ENCODE measurements around the gene ARF5.

ARF5 gene

DNA sequence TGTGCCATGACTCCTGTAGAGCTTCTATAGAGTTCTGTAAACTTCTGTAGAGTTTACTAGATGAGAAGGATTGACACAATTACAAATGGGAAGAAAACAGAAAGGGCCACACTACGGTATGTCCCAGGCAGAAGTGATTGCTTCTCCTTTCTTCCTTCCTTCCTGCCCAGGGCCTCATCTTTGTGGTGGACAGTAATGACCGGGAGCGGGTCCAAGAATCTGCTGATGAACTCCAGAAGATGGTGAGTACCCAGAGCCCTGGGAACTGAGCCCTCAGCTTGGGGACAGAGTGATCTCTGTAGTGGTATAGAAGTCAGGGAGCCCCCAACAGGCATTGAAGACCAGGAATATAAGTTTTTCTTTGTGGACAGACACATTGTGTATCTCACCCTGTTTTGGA lies 1.7 kb downstream of the ARF5 start:
- no peak for DNase-seq

- no peak for DNase-seq
Measured at GRCh38 chr7:127591189-127591588, 3.0 kb downstream of the ARF5 start.

- no peak for DNase-seq
Measured at GRCh38 chr7:127591591-127591990, 3.4 kb downstream of the ARF5 start.

GRCh38 chr7:127592550-127592949 lies 4.3 kb downstream of the ARF5 start:
- DNase-seq = no peak

DNA sequence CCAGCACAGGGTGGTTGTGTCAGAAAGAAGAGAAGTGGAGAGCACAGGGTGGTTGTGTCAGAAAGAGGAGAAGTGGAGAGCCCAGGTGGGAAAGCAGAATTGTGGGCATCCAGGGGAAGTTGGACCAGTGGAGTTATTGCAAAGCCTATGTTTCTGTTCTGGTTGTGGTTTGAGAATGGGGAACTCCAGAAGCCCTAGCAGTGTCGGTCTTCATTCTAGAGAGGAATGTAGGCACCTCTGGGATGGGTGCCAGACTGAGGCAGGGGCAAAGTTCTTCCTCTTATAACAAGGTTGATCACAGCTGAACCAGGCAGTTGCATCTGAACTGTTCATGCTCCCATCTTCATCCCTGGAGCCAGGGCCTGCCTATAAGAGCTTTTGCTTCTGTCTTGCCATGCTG lies 6.3 kb downstream of the ARF5 start:
- DNase-seq = no peak

DNA sequence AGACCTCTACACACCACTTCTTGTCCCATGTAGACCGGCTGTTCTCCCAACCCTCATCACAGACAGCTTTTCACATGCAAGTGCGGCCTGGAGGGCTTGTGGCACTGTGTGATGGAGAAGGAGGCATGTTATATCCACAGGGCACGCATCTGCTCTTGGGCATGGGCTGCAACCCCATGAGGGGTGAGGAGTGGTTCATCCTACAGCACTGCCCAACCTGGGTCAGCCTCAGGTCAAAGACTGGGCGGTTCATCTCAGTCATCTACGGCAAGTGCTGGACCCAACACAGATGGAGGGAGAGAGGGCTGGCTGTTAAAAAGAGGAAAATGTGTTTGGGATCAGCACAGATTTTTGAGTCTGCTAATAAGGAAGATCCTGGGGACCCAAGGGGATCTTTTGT lies 7.5 kb downstream of the ARF5 start:
- DNase-seq = no peak

DNA sequence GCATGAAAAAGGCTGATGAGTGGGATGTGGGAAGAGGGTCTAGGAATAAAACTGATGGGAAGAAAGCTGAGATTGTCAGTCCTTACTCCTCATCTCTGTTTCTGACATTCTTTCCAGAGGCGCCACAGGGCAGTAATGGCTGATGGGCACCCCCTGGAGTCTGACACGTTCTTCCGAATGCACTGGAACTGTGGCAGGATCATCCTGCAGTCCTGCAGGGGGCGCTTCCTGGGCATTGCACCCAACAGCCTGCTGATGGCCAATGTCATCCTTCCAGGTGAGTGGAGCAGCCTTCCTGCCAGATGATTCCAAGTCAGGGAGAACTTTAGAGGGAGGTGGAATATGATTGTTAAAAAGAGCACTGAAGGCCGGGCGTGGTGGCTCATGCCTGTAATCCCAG lies 10.1 kb downstream of the ARF5 start:
- no peak for DNase-seq

- DNase-seq = no peak
Measured at GRCh38 chr7:127600885-127601284, 12.7 kb downstream of the ARF5 start.

- DNase-seq = no peak
Measured at GRCh38 chr7:127608446-127608845, 20.2 kb downstream of the ARF5 start.

DNA sequence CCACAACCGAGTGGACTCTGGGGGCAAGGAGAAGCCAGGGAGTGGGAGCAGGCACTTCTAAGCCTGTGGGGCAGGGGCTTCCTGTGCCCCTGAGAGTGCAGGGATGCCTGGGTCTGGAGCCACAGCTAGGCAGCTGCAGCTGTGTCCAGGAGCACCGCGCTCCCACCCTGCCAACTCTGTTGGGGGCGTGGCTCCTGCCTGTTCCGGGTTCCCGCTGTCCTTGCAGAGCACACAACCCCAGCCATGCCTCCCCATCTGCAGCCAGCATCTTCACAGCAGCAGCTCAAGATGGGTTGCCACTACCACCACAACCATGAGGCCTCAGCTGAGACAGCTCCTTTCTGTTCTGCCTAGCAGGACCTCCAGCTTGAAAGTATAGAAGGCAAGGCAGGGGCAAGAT lies 21.1 kb downstream of the ARF5 start:
- DNase-seq = no peak

DNA sequence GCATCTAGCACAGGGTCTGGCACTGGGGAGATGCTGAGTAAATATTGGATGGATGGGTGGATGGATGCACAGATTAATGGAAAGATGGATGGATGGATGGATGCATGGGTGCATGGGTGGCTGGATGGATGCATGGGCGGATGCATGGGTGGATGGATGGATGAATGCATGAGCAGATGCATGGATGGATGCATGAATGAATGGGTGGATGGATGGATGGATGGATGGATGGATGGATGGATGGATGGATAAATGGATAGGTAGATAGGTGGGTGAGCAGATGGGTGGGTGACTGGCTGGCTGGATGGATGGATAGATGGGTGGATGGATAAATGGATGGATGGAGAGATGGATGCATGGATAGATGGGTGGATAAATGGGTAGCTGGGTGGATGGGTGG lies 24.1 kb downstream of the ARF5 start:
- DNase-seq = no peak

DNA sequence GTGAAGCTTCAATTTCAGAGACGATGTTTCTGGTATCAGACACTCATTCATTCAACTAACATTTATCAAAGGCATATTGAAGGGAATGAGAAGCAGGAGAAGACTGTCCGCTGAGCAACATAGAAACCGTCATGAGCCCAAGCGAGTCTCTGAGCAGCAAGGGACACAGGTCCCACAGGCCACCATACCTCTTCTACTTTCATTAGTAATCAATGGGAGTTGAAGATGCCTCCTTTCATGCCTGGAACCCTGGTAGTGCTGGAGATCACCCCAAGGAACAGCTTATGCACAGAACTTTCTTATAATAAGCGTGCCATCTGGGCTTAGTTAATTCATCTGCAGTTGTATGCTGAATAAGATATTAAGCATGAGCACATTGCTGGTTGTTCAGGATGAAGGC lies 28.5 kb downstream of the ARF5 start:
- DNase-seq = no peak

DNA sequence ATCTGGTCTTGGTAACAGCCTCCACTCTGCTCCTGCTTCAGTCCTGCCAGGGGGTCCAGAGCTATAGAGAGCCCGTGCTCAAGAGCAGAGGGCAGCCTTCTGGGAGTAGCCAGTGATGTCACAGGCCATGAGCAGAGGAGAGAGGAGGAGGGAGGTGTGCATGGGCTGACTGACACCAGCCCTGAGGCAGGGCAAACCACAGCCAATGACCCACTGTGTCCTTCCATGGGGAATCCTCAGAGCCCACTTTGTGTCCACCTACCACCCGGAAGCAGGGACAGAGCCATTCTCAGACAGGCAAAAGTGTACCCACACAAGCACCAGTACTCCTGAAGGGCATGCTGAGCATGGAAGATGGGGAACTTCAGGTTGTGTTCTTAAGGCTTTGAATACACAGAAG lies 29.8 kb downstream of the ARF5 start, which contains the start of gene PAX4:
Gene PAX4 (minus strand): TSS at position 101 of the 400 bp plus-strand sequence. CDS start 2,214 bp downstream, outside the sequence.
- peak in 1 of 3 experiments; percentile 17 for DNase-seq

- no peak for DNase-seq
Measured at GRCh38 chr7:127618775-127619174, 30.6 kb downstream of the ARF5 start.

DNA sequence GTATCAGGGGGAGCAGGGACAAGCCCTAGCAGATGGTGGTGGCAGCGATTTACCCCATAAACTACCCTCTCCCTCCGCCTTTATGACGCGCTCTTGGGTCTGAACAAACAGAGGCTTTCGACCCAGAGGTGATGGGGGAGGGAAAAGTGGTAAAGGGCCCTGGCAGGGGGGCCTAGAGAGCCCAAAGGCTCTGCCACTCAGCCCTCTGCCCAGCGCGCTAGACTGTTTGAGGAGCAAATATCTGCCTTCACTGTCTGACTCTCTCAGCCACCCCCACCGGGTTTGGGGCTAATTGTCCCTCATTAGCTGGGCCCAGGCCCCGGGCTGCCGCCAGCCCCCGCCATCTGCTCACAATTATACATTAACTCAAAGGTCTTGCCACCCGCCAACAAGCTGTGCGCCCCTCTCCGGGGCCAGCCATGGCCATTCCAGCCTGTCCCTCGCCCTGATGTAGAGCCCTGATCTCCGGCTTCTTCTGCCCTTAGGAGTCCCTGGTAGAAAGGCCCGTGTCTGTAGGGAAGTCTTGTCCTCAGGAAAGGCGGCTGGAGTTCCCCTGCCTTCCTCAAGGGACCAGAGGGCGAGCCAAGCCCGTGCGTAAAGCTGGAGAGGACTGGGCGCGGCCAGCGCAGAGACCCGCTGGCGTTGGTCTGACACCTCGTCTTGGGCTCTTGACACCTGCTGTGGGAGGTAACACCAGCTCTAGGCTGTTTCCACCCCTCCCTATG lies 31.6 kb downstream of the ARF5 start:
- DNase-seq = peak in 2 of 3 experiments; percentile 69 to 81

GRCh38 chr7:127620406-127621233 lies 32.4 kb downstream of the ARF5 start:
- peak in 2 of 3 experiments; percentile 24 to 42 for DNase-seq

GRCh38 chr7:127625331-127625730 lies 37.1 kb downstream of the ARF5 start:
- no peak for DNase-seq

DNA sequence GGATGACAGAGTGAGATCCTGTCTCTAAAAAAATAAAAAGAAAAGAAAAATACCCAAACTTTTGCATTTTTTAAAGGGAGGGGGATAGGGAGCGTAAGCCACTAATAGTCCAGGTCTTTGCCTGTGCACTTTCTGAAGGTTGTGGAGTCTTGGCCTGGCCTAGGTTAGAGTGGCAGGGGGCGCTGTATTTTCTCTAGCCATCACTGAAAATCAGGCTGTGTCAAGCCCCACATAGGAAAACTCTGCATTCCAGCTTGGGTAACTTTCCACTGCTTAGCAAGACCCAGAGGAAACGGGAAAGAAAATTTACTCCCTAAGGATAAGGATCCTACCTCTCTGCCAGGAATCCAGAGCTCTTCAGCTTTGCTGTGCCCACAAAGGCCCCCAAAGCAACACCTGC lies 40.2 kb downstream of the ARF5 start:
- DNase-seq = no peak

- peak; percentile 11 to 66 (median 39) for DNase-seq
Measured at GRCh38 chr7:127629268-127629854, 41.1 kb downstream of the ARF5 start.

DNA sequence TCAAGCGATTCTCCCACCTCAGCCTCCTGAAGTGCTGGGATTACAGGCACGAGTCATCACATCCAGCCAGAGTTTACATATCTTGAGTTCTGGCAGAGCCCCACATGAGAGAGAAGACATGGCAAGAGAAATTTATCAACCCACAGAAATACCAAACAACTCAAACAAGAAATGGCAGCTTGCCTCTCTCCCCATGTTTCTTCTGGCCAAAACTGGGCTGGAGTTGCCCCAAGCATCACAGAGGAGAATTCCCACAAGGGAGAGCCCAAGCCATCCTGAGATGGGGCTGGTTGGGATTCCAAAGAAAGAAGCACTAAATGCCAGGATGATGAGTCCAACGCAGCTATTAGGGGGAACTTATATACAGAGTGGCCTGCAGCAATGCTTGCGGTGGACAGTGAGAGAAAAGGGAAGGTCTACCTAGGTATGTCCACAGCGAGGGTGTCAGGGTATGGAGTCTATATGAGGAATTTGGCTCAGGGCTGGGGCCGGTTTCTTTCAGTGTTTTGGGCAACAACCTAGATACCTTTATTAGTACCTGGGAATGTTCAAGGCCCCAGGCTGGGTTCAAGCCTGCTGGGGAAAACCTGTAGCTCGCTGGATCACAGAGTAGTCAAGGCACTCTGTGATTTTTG lies 44.2 kb downstream of the ARF5 start:
- no peak for DNase-seq

GRCh38 chr7:127635659-127636285 lies 47.6 kb downstream of the ARF5 start:
- peak in 1 of 3 experiments; percentile 56 for DNase-seq

DNA sequence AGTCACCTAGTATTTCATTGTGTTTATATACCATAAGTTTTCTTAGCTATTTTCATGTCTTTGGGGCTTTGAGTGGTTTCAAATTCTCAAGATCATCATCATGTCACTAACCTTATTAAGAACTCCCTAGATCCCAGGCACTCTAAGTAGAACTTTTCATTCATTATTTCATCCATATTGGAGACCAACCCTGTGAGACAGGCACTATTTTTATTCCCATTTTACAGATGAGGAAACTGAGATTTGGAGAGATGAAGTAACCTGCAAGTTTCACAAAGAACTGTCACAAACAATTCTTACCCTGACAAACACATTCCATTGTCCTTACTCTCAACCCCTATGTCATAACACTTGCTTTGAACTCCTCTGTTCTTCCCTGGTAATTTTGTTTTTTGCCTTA lies 50.0 kb downstream of the ARF5 start:
- DNase-seq = no peak
